Mononuclear cell (primary cell): ENCODE data around the gene TSC2. TPM values are rescaled to one million over a fixed set of nuclear protein-coding genes. Genes with fewer than 3 reads are reported as not detected.

ENCODE experiments used
- H3K27me3 ChIP-seq: 2 replicates; pipeline ENCODE4 v1.6.0; 2011; ENCODE audit warnings: low read length, control low read depth; ENCODE audit not compliant: insufficient read depth
- H3K4me1 ChIP-seq: 2 replicates; pipeline ENCODE4 v1.5.1; 2011; ENCODE audit warnings: mild to moderate bottlenecking, low read length, control low read depth; ENCODE audit not compliant: insufficient read depth
- H3K4me3 ChIP-seq: 2 replicates; pipeline ENCODE4 v1.5.1; 2011; ENCODE audit warnings: mild to moderate bottlenecking, low read length, moderate library complexity
- H3K9me3 ChIP-seq: 2 replicates; pipeline ENCODE4 v1.5.1; 2011; ENCODE audit warnings: low read depth, mild to moderate bottlenecking, control low read depth, low read length
- total RNA-seq: library from RNA; depleted of rRNA; stranded (reverse); fragments of >200 nt; gene quantifications from one replicate; pipeline ENCODE4 v1.2.3, GENCODE V29; 2012

Gene TSC2
- total RNA-seq: 28.3 TPM

DNA sequence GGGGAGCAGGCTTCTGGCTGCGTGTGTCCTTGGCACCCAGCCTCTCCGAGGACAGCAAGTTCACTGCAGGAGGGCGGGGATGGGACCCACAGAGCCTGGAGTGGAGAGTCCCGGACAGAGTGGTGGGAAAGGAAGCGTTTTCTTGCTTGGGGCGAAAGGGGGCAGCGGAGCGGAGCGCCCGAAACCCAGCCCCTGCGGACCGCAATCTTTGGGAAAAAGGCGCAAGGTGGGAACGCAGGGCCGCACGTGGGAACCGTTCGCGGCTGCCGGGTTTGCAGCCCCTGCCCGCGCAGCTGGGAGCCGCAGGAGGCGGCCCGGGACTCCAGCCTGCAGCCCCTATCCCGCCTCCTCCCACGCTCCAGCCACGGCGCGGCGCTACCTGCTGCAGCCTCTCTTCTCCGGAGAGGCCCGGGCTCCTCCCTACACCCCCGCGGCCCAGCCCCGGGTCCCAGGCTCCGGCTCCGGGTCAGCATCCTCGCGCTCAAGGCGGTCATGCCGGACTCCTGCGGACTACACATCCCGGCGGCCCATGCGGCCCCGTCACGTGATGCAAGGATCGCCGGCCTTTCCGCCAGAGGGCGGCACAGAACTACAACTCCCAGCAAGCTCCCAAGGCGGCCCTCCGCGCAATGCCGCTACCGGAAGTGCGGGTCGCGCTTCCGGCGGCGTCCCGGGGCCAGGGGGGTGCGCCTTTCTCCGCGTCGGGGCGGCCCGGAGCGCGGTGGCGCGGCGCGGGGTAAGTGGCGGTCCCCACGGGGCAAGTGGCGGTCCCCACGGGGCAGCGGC, at the start of gene TSC2, which contains the start of gene NTHL1:
Gene TSC2, plus strand, starts transcription at position 656 of the 786 bp plus-strand sequence. CDS start 631 bp downstream, outside the sequence.
Gene NTHL1, minus strand, starts transcription at position 505 of the 786 bp plus-strand sequence. Its CDS starts 11 bp downstream, at position 494.
- Histone ChIP-seq H3K4me1 (peaks cover 19% of the 10 kb centered on the region), H3K9me3 (no peaks in the 10 kb centered on the region), H3K4me3 (peak within 1 kb of the TSS; percentile 76), H3K27me3 (no peaks in the 10 kb centered on the region)

DNA sequence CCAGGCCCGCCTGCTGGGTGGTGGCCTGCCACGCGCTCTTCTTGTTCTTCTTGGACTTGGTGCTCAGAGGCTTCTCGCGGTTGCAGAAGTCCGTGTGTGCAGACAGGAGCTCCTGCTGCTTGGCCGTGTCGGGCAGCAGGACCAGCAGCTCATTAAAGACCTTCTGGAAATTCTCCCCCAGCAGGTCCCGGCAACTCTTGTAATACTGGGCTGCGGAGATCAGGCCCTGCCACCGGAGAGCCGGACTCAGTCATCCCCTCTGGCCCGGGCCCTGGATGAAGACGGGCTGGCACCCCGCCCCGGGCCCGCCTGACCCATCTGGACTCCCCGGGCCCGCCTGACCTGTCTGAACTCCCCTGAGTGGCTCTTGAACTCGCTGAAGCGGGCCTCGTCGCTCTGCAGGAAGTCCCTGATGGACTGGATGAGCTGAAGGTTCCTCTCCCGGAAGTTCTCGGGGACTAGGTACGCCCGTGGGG, 49.4 kb upstream of the TSC2 start:
- H3K27me3 ChIP-seq: no peaks in the 10 kb centered on the region
- no peak overlapping the region for H3K4me3 ChIP-seq
- H3K9me3 ChIP-seq: no peaks in the 10 kb centered on the region
- H3K4me1 ChIP-seq: no peaks in the 10 kb centered on the region

DNA sequence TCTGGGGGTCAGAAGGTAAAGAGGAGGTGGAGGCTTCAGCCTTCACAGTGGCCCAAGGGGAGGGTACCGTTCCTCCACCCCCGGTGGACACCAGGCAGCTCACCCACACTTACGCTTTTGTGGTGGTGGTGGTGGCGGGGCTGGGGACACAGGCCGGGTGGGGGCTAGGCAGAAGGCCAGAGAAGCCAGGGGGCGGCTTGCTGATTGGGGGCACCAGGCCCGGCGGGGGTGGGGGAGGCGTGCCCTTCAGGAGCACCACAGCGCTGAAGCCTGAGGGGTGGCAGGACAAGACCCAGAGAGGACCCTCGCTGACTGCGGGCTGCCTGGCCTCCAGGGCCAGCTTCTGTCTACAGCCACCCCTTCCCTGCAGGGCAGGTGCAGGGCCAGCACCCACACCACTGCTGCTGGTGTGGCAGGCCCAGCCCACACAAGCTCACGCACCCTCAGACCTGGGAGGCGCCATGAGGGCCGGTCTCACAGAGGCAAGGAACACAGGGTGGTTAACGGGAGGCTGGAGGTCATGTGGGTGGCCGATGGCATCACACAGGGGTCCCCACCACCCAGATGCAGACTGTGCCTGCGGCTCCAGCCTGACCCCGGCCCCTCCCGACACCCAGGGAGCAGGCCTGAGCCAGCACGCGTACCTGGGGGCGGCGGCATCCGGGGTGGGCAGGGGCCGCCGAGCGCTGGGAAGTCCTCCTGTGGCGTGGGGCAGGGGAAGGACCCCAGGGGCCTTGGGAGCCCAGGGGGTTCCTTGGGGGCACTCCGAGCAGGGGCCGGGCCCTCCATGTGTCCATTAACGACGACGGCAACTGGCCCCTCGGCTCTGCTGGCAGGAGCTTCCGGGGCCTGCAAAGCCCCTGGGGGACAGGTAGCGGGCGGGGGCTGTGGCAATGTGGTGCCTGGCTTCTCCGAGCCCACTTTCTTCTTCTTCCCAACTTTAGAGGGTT, 48.7 kb upstream of the TSC2 start:
- Histone ChIP-seq H3K27me3 (no peaks in the 10 kb centered on the region), H3K9me3 (no peaks in the 10 kb centered on the region), H3K4me3 (no peak overlapping the region), H3K4me1 (peaks cover 4% of the 10 kb centered on the region)

DNA sequence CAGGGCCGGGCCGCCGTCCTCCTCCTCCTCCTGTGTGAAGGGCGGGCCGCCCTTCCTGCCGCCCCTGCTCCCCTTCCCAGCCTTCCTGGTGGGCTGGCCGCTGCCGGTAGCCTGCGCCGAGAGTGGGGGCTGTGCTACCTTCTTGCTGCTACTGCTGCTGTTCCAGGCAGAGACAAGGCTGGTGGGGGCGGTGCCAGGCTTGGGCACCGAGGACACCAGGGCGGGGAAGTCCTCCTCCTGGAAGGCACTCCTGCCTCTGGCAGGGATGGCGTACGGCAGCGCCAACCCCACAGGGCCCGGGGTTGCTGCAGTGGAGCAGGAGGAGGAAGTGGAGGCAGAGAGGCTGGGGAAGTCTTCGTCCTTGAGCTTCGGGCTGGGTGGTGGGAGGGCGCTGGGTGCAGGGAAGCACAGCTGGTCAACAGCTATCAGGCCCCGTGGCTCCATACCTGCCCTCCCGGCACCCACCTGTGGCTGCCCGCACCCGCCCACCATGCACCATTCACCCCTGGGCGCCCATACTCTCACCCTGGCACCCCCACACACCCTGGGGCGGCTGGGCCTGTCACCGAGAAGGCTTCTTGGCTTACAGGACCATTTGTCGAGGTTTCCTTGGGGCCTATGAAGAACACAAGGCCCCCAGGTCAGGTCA, 47.8 kb upstream of the TSC2 start:
- H3K4me3 ChIP-seq: no peak overlapping the region
- H3K4me1 ChIP-seq: peaks cover 9% of the 10 kb centered on the region
- no peaks in the 10 kb centered on the region for H3K9me3 ChIP-seq
- H3K27me3 ChIP-seq: no peaks in the 10 kb centered on the region

DNA sequence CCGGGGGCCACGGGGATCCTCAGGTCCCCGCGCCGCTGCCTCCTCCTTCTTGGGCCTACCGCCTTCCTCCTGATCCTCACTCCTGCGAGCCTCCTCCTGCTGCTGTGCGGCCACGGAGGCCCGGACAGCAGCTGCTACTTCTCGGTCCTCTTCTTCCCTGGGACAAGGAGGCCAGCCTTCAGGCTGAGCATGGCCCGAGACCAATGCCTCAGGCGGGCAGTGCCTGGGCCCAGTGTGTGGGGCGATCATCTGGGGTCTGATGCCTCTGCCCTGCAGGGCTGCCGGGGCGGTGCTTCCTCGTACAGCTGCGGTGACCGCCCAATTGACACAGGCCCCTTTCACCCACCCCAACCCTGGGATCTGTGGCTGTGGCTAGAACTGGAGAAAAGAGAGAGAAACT, 46.8 kb upstream of the TSC2 start:
- Histone ChIP-seq H3K9me3 (no peaks in the 10 kb centered on the region), H3K4me3 (no peak overlapping the region), H3K4me1 (peaks cover 19% of the 10 kb centered on the region), H3K27me3 (no peaks in the 10 kb centered on the region)

DNA sequence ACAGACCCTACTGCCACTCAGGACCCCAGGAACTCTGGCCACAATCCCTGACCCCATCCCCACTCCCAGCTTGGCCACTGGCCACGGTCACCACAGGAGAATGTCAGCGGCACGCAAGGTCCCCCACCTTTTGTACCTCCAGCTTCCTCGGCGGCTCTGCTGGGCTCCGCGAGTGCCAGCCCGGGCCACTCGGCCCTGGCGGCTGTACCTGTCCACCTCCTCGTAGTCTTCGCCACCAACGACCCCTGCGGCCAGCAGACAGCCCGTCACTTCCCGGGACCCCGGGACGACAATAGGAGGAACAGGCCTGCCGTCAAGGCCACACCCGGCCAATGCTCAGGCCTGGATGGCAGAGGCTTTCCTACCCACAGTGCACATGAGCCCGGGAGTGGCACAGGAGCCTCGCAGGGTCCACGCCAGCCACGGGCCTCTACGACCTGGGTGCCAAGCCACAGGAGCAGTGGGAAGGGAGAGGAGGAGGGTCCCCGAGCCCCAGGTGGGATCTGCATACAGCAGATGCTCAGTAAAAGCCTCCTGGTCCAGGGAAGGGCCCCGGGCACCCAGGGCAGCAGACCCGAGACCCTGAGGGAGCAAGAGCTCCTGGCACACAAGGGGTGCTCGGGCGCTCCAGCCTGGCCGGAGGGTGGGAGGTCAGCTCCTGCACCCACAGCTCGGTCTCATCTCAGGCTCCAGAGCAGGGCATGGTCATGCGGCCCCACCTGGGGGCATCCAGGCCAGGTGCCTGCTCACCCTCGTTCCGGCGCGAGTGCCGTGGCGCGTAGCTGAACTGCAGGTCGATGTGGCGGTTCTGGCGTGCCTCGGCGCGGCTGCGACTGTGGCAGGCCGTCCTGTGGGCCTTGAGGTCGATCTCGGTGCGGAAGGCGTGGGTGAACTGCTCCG, 46.1 kb upstream of the TSC2 start:
- Histone ChIP-seq H3K4me3 (no peak overlapping the region), H3K27me3 (no peaks in the 10 kb centered on the region), H3K4me1 (peaks cover 23% of the 10 kb centered on the region), H3K9me3 (no peaks in the 10 kb centered on the region)

DNA sequence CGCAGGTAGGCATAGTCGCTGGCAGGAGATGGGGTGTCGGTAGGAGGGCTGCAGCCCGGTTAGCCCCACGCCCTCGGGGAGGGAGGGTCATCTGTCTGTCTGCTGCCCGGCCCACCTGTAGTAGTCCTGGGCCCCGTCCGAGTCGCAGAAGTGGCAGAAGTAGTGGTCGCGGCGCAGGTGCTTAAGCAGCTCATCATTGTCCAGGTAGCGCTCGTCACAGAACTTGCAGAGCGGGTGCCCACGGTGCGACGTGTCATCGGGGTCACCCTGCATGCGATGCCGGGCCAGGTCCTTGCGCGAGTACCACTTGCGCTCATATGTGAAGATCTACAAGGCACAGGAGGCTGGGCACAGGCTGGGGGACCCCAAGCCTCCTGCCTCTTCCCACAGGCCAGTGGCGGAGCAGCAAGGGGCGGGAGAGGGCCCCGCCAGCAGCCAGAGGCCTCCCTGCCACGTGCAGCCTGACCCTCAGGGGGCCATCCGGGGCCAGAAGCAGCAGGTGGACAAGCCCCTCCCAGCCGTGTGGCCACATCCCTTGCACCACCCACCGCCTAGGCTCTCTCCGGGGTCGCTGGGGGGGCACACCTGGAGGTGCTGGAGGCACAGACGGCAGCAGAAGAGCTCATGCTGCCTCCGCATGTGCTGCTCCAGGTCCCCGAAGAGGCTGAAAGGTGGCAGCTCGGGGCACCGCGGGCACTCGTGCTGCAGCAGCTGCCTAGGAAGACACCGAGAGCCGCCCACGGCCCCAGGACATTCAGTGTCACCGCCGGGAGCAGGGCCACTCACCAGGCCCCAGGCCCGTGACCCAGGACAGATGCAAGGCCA, 45.2 kb upstream of the TSC2 start:
- H3K4me1 ChIP-seq: peaks cover 33% of the 10 kb centered on the region

DNA sequence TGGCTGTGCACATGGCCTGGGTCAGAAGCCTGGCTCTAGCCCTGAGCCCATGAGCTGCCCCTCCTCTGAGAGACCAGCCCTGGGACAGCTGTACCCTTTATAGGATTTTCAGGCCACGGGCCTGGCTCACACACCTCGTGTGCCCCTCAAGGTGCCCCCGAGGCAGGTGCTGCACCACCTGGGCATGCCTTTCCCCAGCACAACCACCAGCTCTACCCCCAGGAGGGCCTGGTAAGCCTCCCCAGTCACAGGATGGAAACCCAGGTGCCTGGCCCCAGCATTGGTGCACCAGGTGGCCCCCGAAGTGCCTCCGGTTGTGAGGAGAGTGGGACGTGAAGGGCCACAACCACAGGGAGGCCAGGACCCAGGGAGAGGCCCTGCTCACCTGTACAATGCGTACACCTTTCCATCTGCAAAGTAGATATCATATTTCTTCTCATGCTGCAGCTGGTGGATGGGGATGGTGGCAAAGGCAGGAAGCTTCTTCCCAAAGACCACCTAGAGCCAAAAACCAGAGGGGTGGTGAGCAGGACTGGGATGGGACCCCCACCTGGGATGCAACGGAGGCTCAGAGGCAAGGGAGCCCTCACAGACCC, 44.5 kb upstream of the TSC2 start:
- Histone ChIP-seq H3K27me3 (no peaks in the 10 kb centered on the region), H3K4me1 (peaks cover 40% of the 10 kb centered on the region), H3K4me3 (no peak overlapping the region), H3K9me3 (no peaks in the 10 kb centered on the region)

More for the DNA sequence above, 45.2 kb upstream of the TSC2 start:
- Histone ChIP-seq H3K4me3 (no peak overlapping the region), H3K27me3 (no peaks in the 10 kb centered on the region), H3K9me3 (no peaks in the 10 kb centered on the region)

DNA sequence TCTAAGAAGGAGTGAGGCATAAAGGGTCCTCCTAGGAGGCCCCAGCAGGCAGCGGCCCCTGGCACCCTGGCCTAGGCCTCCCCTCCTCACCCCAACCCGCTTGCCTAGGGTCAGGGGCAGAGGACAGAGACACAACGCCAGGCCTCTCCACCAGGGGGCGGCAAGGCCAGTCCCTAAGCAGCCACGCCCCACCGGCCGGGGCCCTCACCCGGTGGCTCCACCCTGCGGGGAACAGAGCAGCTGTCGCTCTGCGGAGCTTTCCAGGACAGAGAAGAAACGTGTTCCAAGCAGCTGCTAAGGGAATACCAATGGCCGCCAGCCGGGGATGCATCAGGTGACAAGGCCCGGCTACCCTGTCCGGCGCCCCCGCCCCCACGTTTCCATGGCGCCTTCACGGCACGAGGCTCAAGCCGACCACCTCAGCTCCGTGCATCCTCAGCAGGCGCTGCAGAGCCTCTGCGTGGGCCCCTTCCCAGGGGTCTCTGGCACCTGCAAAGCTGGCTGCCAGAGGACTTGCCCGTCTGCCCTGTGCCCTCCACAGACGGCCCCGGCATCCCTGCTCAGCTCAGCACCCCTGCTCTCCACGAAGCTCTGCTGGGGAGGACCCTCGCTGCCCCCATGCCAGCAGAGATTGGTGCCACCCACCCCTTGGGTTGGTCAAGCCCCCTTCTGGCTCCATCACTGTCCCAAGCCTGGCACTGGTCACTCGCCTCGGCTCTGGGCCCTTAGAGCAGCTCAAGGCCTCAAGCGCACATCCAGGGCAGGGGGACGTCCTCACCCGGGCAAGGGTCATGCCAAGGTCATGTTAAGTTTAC, 43.8 kb upstream of the TSC2 start:
- Histone ChIP-seq H3K4me1 (peaks cover 47% of the 10 kb centered on the region), H3K4me3 (no peak overlapping the region), H3K9me3 (no peaks in the 10 kb centered on the region), H3K27me3 (no peaks in the 10 kb centered on the region)

DNA sequence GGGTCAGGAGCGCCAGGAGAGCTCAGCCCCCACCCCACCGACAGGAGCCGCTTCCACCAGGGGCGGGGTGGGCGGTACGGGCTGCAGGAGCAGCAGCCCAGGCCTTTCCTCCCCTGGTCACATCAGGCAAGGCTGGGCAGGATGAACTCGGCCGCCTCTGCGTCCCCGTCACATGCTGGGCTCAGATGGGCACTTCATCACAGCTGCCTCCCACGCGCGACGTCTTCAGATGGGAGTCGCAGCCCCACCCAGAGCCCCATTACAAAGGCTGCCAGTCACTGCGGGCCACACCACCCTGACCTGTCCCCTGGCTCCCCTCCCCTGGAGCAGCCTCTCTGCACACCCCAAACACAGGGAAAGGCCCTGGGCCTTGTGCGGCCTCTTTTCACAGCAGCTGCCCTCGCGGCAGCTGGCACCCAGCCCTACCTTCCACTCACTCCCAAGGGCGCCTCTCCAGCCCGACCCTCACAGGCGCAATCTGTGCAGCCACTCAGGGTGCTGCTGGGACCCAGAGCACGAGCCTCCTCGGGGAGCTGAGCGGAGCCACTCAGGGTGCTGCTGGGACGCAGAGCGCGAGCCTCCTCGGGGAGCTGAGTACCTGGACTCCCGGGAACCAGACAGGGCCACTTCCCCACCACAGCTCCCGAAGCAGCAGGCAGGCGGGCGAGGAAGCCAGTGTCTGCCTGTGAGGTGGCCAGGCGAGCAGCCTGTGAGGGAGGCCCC, 42.8 kb upstream of the TSC2 start:
- no peak overlapping the region for H3K4me3 ChIP-seq
- no peaks in the 10 kb centered on the region for H3K9me3 ChIP-seq
- no peaks in the 10 kb centered on the region for H3K27me3 ChIP-seq
- H3K4me1 ChIP-seq: peaks cover 50% of the 10 kb centered on the region

DNA sequence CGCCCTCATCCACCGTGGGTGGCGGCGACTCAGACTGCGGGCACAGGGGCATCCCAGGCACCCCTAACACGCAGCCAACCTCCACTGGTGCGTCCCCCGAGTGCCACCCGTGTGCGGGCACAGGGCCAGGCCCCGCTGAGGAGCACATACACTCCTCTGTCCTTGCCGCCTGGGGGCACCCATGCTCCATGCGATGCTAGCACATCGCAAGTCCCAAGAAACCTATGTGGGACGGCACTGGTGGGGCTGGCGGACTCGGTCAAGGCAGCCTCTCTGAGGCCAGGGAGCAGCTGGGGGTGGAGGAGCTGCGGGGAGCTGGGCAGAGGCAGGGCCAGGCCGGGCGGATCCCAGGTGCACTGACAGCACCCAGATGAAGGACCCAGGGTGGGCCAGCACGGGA, 42.1 kb upstream of the TSC2 start:
- Histone ChIP-seq H3K9me3 (no peaks in the 10 kb centered on the region), H3K27me3 (no peaks in the 10 kb centered on the region), H3K4me3 (no peak overlapping the region), H3K4me1 (peaks cover 56% of the 10 kb centered on the region)

DNA sequence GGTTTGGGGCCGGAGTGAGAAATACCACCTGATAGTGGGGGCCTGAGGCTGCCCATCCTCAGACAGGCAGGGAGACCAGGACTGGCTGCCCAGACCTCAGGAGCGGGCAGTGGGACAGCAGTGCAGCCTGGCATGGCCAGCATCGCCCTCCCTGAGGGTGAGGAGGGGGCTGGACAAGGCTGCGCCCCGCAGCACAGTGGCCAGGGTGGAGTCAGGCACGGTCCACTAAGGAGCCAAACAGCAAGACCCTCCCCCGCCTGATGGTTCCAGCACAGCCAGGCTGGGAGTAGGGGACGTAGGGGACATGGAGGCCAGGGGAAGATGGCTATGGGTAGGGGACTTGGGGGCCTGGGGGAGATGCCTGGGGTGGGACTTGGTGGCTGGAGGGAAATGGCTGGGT, 41.5 kb upstream of the TSC2 start:
- no peak overlapping the region for H3K4me3 ChIP-seq
- H3K9me3 ChIP-seq: no peaks in the 10 kb centered on the region
- H3K4me1 ChIP-seq: peaks cover 58% of the 10 kb centered on the region
- H3K27me3 ChIP-seq: no peaks in the 10 kb centered on the region
